DMS 273 (cell line): ENCODE measurements around the gene SCARB1.

Source experiments
- DNase-seq: peaks from one replicate; lab custom pipeline; 2025; ENCODE audit not compliant: unreplicated experiment; lab: John Stamatoyannopoulos, UW

Gene SCARB1

GRCh38 chr12:124804011-124804621 is 59.5 kb downstream of the SCARB1 start:
- DNase-seq = peak; percentile 60

GRCh38 chr12:124802361-124802760 is 61.3 kb downstream of the SCARB1 start:
- DNase-seq = no peak

DNA sequence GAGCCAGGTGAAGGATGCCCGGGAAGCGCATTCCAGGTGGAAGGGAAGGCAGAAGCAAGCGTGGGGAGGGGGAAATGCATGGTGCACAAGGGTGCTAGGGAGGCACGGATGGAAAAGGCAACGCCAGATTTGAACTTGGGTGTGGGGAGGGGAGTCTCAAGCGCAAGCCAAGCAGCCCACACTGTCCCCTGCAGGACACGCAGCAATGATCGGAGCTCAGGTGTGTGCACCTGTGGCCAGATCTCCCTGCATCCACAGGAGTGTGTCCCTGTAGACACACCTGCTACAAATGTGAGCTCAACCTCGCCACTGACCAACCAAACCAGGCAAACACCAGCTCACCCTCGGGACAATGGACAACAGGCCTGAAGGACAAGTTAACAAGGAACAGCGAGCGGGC is 63.2 kb downstream of the SCARB1 start:
- DNase-seq = no peak

DNA sequence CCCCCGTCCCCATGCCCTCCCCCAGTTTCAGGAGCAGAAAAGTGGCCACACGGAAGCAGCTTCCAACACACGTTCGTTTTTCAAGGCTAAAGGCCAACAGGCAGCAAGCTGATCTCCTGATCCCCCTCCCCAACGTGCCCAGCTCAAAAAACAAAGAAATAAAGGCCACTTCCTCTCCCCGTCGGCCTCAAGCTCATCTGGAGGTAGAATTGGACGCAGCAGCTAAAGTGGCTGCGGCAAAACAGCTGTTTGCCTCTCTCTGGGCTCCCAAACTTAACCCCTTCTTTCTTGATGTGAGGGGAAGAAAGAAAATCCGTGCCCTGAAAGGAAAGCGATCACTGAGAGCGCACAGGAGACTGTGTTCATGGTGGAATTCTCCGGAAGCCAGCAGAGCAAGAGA is 66.3 kb downstream of the SCARB1 start:
- DNase-seq = no peak

DNA sequence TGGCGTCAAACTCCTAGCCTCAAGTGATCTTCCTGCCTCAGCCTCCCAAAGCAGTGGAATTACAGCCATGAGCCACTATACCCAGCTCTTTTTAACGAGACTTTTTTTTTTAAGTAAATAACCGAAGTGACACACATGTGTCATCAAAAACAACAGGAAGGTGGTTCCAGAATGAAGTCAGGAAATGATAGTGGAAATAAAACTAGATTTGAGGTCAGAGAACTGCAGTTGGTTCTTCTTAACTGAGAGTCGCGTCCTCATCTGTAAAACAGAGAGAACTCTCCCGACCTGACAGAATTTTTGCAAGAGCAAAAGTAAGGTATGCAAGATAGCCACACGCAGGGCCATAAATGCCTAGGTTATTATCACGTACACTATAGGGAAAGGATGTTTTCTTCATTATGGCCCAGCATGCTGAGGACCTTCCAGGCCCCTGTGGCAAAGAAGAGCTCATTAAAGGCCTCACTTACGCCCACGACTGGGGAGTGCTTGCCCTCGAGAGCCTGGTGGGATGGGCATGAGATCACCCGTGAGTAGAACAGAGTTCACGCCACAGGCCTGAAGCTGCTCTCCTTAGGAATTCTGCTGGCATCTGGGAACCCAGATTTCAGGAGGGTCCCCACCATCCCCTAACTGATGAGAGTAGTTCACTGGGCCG is 67.2 kb downstream of the SCARB1 start:
- no peak for DNase-seq

GRCh38 chr12:124795081-124795948 is 68.3 kb downstream of the SCARB1 start:
- no peak for DNase-seq

GRCh38 chr12:124792961-124793441 is 70.7 kb downstream of the SCARB1 start:
- no peak for DNase-seq

DNA sequence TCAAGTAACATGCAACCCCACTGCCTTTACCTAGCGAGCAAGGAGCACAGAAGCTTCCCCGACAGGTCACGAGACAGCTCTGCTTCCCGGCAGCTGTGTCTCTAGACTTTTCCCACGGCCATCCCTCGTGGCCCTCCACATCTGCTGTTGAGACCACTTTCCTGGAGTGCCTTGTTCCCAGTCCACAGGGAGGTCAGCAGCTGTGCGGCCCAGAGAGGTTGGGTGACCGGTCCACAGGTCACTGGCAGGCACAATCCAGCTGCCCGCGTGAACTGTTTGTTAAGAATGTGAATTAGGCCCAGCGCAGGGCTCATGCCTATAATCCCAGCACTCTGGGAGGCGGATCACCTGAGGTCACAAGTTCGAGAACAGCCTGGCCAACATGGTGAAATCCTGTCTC is 71.5 kb downstream of the SCARB1 start:
- no peak for DNase-seq

DNA sequence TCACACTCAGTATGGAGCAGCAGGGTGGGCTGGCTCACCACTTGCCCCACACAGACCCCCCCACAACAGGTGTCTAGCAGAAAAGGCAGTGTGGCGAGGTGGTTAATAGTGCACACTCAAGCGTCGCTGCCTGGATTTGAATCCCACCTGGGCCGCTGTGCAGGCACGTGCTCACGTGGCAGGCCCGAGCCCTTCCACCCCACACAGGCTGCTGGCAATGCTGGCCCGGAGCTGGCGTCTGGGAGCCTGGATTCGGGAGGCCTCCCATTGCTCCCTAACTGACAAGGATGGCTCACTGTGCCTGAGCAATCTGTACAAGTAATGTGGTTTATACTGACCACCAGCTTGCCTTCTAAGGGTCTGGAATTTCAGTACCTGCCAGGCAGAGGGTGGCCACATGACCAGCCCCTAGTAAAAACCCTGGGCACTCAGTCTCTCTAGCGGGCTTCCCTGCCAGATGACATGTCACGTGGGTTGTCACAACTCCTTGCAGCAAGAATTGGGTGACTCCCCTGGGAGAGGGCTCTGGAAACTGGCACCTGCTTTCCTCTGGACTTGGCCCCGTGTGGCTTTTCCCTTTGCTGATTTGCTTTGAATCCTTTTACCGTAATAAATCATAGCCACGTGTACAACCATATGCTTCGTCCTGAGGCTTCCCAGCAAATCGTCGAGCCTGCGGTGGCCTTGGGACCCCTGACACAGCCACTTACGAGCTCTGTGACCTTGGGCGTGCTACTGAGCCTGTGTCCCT is 72.8 kb downstream of the SCARB1 start:
- no peak for DNase-seq

- DNase-seq = no peak
Measured at GRCh38 chr12:124788936-124789555, 74.6 kb downstream of the SCARB1 start.

DNA sequence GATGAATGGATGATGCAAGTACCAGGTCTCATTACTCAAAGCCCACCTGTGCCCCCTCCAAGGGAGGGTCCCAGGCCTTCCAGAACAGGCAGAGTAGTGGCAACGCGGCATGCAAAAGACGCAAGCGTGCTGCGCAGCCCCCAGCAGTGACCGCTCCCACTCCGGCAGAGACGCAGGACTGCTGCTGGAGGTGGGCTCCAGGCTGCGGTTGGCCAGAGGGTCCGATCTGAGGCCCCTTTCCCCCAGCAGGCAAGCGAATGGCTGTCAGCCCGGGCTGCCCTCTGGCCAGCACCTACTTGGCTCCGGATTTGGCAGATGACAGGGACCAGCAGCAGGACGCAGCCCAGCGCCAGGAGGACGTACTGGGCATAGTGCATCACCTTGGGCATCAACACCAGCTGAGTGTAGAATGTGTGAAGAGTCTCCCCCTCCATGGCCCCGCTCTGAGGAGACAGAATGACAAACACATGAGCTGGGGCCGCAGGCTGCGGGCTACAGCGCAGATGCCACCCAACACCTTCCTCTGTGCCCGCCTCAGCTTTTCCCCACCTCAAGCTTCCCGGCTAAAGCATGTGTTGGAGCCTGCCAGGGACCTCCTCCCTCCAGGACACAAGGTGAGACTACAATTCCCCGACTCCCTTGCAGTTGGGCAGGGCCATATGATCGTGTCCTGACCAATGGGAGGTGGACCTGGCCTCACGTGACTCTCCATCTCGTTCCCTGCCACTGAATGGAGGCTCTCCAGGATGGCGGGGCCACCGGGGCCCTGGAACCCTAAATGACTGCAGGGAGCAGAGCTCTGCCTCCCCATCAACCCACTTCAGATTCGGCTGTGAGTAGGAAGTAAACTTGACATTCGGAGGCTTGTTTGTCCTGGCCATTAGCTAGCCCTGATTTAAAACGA is 77.4 kb downstream of the SCARB1 start:
- DNase-seq = peak; percentile 33

DNA sequence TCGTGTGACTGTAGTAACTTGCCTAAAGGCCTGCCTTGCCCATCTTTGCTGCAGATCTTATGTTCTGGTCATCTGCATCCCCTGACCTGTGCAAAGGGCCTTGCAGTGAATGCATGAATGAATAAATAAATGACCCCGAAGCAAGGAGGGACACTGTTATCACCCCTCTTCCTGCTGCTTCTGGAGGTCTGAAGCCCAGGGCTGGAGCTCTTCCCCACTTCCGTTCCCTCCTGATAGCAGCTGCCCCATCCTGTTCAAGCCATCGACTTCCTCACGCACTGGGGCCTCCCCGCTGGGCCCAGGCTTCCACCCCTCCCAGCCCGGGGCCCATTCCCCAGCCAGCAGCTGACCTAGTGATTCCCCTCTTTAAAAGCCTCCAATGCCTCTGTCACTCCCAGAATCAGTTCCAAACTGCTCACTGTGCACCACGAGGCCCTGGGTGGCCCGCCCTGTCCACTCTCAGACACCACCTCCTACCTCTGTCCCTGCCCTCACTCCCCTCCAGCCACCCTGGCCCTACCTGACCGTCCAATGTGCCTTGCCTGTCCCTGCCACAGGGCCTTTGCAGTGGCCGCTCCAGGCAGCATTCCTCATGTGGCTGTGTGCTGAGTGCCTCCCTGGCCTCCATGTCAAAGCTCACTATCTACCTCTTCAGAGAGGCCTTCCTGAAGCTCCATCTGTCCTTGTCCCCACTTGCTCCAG is 78.6 kb downstream of the SCARB1 start:
- no peak for DNase-seq

DNA sequence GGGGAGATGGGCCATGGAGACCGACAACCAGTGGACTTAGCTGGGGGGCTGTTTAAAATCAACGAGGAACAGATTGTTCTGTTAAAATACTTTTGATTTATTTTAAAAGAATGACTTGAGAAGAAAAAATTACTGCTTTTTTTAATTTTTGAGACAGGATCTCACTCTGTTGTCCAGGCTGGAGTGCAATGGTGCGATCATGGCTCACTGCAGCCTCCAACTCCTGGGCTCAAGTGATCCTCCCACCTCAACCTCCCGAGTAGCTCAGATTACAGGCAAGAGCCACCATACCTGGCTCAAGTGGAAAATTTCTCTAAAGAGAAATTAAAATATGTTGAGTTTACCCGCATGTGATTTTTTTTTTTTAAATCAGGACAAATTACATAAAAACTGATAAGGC is 80.6 kb downstream of the SCARB1 start:
- no peak for DNase-seq

- no peak for DNase-seq
Measured at GRCh38 chr12:124782132-124782531, 81.5 kb downstream of the SCARB1 start.

GRCh38 chr12:124780752-124781685 is 82.6 kb downstream of the SCARB1 start:
- DNase-seq = no peak

DNA sequence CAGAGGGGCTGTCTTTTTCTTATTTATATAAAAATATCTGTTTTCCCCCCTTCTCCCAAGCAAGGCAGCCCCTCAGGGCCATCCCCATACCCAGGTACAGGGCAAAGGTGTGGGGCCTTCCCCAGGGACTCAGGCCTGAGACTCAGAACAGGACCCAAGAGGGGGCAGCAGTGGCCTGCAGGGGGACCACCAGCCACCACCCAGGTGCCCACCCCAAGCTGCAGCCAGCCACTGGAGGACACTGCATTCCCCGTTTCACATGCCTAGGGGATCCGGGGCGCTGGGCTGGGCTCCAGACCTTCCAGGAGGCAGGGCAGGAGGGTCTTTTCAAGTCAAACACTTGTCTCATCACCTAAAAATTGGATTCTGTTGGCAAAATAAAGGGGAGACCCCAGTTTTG is 83.3 kb downstream of the SCARB1 start:
- no peak for DNase-seq

- DNase-seq = no peak
Measured at GRCh38 chr12:124779161-124780141, 84.2 kb downstream of the SCARB1 start.
